ENCODE data around the gene RTL9.
"Not testable (repeated sequence)": the region's sequence is repeated elsewhere in the genome, so short reads cannot be mapped to it uniquely, and the experiment has no call there.

The RTL9 gene

GRCh38 chrX:110406250-110406649, 47.6 kb downstream of the RTL9 start:
- not testable (repeated sequence) for DNase-seq (ENCODE audit: low spot score)

GRCh38 chrX:110406822-110407221, 48.2 kb downstream of the RTL9 start:
- DNase-seq (ENCODE audit: low spot score) = no peak

- DNase-seq (ENCODE audit: low spot score) = no peak
Observed at GRCh38 chrX:110407910-110408545, 49.4 kb downstream of the RTL9 start.

Data from COLO829 (cell line).